Measurements from ENCODE around the gene OTUD5.
A peak's percentile ranks its signal among the peaks of the same experiment; 100 is the strongest.

The OTUD5 gene

DNA sequence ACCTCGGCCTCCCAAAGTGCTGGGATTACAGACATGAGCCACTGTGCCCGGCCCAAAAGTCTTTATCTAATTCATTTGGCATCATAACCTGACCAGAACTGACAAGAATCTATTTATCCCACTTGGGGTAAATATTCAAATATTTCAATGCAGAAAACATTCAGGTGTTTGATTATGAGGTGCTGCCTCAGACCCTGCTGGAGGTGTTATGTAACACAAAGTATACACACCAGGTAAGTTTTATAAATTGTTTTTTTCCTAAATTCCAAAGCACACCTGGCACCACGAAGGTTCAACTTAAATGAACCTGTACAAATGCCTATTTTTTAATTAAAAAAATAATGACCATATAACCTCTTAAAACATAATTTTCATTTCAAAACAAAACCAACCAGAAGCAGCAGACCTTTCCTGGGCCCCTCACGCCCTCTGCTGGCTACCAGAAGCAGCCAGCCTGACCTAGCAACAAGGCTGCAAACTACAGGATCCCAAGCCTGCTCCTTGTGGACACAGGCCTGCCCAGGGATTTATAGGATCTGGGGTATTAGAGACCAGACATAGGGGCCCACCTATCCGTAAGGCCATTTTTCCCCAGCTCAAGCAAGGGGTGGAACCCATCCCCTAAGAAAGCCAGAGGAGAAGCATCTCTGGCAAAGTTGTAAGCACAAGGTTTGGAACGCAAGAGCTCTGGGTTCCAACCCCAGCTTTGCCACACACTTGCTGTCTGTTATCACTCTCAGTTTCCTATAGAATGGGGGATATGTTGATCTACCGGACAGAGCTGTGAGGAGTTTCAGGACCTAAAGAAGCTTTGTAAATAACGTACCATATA, 11.7 kb downstream of the OTUD5 start:
- TF ChIP-seq, protein P1, sequence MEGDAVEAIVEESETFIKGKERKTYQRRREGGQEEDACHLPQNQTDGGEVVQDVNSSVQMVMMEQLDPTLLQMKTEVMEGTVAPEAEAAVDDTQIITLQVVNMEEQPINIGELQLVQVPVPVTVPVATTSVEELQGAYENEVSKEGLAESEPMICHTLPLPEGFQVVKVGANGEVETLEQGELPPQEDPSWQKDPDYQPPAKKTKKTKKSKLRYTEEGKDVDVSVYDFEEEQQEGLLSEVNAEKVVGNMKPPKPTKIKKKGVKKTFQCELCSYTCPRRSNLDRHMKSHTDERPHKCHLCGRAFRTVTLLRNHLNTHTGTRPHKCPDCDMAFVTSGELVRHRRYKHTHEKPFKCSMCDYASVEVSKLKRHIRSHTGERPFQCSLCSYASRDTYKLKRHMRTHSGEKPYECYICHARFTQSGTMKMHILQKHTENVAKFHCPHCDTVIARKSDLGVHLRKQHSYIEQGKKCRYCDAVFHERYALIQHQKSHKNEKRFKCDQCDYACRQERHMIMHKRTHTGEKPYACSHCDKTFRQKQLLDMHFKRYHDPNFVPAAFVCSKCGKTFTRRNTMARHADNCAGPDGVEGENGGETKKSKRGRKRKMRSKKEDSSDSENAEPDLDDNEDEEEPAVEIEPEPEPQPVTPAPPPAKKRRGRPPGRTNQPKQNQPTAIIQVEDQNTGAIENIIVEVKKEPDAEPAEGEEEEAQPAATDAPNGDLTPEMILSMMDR (IDR thresholded peaks at IDR 0.05; ENCODE audit: low read depth, low read length), result peak; percentile 76
- H3K4me3 ChIP-seq (ENCODE audit: low read depth, low read length), result no peak overlapping the region

DNA sequence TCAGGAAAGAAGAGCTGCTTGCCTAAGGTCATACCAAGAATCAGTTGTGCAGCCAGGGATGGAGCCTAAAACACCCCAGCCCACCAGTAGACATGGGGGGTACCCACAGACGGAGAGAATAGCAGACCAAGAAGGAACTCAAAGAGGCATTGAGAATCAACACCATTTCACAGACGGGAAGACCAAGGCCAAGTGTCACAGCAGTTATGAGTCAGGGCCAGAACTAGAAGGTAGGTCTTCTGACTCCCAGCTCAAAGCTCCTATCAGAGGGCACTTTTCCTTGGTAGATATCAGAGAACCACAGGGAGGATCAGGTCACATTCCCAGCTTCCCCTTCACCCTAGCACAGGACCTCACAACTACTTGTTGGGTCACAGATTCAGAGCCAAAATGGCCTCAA, 14.5 kb downstream of the OTUD5 start:
- TF ChIP-seq, protein P1 (IDR thresholded peaks at IDR 0.05; ENCODE audit: low read depth, low read length), result no peak
- H3K4me3 ChIP-seq (ENCODE audit: low read depth, low read length), result no peak overlapping the region

DNA sequence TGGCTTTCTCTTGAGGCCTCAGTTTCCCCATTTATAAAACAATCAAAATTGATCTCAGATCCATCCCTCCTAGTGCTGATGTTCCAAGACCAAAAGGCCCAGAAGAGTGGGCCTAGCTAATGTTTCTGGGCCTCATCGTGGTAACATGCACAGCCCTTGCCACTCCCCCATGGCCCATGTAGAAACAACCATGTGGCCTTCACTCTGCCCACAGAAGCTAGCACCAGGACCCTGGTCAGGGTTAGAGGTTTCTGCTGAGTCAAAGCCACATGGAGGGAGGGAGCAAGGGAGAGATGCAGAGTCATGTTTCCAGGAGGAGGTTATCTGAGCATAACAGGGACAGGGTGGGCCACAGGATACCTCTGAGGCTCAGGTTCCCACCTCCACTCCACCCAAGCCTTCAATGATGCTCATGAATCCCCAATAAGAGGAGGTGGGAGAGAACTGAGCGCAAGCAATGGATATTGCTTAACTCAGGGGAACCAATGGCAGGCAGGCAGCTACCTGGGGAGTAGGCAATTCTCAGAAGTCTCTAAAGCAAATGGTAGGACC, 16.9 kb downstream of the OTUD5 start:
- no peak overlapping the region for H3K4me3 ChIP-seq (ENCODE audit: low read depth, low read length)
- TF ChIP-seq, protein P1 (IDR thresholded peaks at IDR 0.05; ENCODE audit: low read depth, low read length), result no peak

DNA sequence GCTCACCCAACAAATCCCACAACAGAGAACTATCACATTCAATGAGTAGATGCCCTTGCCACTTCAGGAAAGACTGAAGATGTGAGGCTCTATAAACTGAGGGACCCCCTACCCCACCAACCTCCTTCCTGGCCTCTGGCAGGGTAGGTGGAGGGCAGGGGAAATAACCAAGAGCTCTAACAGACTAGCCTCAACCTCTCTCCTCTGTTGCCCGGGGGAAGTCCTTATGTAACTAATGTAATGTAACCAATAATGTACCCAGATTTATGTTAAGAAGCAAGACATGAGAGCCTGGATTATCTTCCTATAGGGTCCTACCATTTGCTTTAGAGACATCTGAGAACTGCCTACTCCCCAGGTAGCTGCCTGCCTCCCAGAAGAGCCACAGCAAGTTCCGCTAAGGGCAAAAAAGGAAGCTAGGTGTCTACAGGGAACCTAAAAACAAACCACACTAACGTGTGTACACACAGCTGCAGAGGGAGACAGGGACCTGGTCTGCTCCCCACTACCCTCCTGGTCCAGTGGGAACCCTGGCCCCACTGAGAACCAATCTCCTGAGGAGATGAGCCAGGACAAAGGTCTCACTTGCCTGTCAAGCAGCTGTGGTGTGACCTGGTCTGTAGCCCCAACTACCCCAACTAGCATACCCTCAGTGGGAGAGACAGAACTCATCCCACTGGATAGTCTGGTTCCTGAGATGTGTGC, 17.7 kb downstream of the OTUD5 start:
- TF ChIP-seq, protein P1 (IDR thresholded peaks at IDR 0.05; ENCODE audit: low read depth, low read length), result no peak
- H3K4me3 ChIP-seq (ENCODE audit: low read depth, low read length), result no peak overlapping the region

DNA sequence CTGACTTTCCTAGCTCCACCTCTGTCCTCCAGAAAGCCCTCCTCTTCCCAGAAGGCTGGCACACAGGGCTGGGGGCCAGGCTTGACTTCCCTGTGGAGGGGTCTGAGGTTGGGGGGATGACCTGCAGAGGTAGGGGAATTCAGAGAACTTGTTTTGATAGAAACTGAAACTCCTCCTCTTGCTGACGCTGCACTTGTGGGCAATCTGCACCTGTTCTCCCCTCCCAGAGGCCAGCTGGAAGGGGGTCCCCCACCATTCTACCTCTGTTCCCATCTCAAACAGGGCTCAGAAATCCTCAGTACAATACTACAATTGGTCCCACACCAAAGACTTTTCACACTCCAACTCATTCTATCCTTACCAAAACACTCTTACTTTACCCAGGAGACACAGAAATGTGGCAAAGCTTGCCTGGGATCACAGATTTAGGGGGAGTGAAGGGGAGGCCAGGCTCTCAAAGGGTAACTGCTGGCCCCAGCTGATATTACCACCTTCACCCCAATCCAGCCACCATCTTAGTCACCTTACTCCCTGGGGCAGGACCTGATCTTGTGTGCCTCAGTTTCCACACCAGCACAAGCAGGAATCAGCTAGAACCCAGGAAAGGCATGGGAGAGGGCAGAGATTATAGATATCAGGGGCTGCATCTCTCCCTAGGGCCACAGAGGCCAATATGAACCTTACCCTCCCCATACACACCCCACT, 18.5 kb downstream of the OTUD5 start:
- no peak overlapping the region for H3K4me3 ChIP-seq (ENCODE audit: low read depth, low read length)
- TF ChIP-seq, protein P1 (IDR thresholded peaks at IDR 0.05; ENCODE audit: low read depth, low read length), result no peak

DNA sequence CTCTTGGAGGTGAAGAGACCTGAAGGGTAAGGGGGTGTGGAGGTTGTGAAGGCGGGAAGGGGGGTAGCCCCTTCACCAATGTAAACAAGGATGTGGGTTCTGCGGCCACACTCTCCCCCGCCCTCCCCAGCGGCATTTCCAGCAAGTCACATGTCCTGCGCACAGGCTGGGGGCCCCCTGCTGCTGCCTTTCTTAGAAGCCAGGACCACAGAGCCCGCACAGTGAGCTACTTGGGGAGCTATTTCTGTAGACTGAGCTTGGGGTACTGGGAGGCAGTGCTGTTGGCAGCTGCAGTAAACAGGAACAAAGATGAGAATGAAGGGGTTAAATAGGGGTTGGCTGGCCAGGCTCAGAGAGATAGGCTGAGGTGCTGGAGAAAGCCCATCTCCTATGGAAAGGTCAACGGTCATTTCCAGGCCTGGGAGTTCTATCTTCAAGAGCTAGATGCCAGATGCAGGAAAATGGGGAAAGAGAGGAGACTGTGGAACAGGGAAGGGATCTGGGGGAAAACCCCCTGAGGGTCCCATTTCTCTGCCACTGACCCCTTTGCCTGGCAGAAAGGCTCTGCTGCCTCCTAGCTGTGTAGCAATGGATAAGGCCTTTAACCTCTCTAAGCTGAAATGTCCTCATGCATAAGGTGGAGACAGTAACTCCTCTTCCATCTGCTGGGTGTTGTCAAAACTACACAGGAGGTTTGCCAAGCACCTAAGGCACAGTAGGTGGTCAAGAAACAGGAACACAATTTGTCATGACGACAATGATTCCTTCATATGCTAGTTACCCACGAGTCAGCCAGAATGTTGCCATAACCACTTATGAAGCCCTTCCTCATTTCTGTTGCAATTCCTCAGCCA, 20.1 kb downstream of the OTUD5 start:
- no peak overlapping the region for H3K4me3 ChIP-seq (ENCODE audit: low read depth, low read length)
- TF ChIP-seq, protein P1 (IDR thresholded peaks at IDR 0.05; ENCODE audit: low read depth, low read length), result no peak

All from WI38 (cell line).